Fibroblast of skin of scalp (primary cell): ENCODE measurements around the gene CFAP46.
"Not testable (repeated sequence)": the region's sequence is repeated elsewhere in the genome, so short reads cannot be mapped to it uniquely, and the experiment has no call there.

ENCODE experiments used
- DNase-seq: peaks from one replicate; pipeline ENCODE4 v3.0.0-alpha.2; 2013

Gene CFAP46

DNA sequence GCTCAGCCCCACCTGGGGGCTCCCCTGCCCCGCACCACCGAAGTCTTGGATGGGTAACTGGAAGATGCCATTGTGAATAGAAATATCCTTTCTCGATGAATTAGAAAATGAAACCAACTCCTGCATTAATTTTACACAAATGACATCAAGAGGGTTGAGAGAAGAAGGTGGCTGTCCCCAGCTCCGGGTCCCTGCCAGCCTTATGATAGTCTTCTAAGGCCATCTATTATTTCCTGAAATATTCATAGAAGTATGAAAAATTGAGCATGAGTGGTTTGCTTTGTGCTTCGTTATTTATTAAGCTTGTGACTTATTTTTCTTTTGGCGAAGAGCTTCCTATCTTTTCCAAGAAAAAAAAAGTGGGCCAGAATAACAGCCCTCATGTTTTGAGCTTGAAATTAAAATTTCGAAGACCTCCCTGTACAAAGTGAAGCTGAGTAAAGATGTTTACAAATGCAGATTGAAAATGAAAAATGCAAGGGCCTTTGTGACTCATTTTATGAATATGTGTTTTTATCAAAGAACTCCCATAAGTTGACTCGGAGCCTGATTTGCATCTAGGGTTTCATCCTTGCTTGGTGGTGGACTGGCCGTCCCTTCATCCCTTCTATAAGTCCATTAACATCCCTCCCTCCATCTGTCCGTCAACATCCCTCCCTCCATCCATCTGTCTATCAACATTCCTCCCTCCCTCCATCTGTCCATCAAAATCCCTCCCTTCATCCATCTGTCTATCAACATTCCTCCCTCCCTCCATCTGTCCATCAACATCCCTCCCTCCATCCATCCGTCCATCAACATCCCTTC lies 20.5 kb upstream of the CFAP46 start:
- peak; percentile 22 for DNase-seq

GRCh38 chr10:132961787-132962622 lies 19.6 kb upstream of the CFAP46 start:
- DNase-seq, result peak; percentile 78

DNA sequence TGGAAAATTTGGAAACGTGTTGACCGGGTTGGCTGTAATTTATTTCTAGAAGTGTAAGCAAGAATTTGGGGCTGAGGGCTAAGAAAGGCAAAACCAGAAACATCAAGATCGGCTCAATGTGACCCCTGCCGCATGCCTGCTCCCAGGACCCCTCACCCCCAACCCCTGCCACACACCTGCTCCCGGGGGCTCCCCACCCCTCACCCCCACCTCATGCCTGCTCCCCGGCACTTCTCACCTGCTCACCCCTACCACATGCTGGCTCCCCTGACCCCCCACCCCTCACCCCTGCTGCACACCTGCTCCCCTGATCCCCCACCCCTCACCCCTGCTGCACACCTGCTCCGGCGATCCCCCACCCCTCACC lies 19.0 kb upstream of the CFAP46 start:
- DNase-seq, result no peak

- DNase-seq, result no peak
These were observed 18.5 kb upstream of the CFAP46 start for GRCh38 chr10:132960631-132961419.

GRCh38 chr10:132960071-132960472 lies 17.7 kb upstream of the CFAP46 start:
- DNase-seq, result no peak

DNA sequence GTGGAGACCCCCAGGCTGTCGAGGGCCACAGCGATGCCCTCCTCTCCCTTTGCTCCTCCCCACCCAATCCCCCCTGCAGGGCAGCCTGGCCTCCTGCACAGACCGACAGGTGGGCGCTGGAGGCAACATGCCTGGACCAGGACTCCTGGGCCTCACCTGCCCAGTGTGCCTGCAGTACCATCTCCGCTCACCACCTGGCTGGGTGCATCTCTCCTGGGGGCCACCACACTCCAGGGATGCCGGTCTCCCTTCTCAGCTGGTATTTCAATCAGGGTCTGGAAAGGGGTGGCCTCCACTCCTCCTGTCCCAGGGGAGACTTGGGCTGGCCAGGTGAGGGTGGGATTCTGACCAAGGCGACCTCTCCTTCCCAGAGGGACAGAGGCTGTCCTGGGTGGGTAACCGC lies 17.2 kb upstream of the CFAP46 start:
- DNase-seq, result no peak

GRCh38 chr10:132958883-132959558 lies 16.7 kb upstream of the CFAP46 start:
- no peak for DNase-seq

DNA sequence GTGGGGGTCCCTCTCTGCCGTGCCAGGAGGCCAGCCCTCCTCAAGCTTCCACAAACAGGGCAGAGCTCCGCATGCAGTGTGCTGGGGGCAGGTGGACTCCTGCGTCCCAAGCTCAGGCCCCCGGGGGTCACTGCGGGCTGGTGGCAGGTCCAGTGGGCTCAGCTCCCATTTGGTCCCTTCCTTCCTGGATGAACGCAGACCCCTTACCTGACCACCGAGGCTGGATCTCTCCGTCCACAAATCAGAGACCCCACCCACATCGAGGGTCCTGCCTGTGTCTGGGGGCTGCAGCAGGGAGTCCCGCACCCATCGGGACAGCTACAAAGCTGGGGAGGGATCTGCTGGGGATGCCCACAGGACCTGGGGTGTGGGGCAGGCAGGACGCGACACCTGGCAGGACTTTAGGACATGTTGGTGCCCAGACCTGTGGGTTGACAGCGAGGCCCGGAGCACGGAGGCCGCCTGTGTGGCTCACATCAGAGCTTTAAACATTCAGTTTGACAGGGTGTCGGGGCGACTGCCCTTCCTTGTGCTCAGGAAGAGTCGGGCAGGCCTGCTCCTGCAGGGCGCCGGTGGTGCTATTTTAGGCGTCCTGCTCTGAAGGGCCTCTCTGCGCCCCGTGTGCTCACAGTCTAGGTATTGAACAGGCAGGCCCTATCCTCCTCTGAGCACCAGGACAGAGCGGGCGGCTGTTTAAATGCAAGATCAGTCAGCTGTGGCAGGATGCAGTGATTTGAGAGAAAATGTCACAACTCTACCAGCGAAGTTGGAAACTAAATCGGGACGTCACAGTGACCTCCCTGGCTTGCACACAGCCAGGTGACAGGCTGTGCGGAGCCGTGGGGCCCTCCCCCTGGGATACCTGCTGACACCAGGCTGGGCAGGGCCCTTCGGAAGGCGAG lies 15.9 kb upstream of the CFAP46 start:
- DNase-seq, result no peak

- DNase-seq, result no peak
These were observed 14.8 kb upstream of the CFAP46 start for GRCh38 chr10:132957131-132957530.

- not testable (repeated sequence) for DNase-seq
These were observed 13.9 kb upstream of the CFAP46 start for GRCh38 chr10:132956259-132956658.

- no peak for DNase-seq
These were observed 13.1 kb upstream of the CFAP46 start for GRCh38 chr10:132955479-132955878.

DNA sequence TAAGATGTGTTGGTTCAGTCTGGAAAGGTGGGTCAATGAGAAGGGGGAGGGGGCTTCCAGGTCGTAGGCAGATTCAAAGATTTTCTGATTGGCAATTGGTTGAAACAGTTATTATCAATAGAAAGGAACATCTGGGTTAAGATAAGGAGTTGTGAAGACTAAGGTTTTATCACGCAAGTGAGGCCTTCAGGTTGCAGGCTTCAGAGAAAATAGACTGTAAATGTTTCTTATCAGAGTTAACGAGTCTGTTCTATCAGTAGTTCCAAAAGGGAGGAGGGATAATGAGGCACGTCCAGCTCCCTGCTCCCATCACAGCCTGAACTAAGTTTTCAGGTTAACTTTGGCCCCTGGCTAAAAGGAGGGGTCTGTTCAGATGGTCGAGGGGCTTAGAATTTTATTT lies 11.1 kb upstream of the CFAP46 start:
- DNase-seq, result no peak

- DNase-seq, result no peak
These were observed 9.6 kb upstream of the CFAP46 start for GRCh38 chr10:132951926-132952325.

GRCh38 chr10:132948351-132948750 lies 6.0 kb upstream of the CFAP46 start:
- DNase-seq, result no peak

DNA sequence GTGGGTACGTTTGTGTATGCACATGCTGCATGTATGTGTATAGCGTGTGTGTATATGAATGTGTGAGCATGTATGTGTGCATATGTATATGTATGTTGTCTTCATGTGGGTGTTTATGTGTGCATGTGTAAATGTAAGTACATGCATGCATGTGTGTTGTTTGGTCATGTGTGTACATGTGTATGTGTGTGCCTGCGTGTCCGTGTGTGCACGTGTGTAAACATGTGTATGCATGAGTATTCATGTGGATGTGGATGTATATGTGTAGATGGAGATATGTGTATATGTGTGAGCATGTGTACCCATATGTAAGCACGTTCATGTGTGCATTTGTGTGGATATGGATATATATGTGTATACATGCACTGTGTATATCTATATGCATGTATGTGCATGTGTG lies 5.5 kb upstream of the CFAP46 start:
- no peak for DNase-seq

GRCh38 chr10:132946806-132947546 lies 4.6 kb upstream of the CFAP46 start:
- no peak for DNase-seq

- no peak for DNase-seq
These were observed 3.9 kb upstream of the CFAP46 start for GRCh38 chr10:132946311-132946710.

DNA sequence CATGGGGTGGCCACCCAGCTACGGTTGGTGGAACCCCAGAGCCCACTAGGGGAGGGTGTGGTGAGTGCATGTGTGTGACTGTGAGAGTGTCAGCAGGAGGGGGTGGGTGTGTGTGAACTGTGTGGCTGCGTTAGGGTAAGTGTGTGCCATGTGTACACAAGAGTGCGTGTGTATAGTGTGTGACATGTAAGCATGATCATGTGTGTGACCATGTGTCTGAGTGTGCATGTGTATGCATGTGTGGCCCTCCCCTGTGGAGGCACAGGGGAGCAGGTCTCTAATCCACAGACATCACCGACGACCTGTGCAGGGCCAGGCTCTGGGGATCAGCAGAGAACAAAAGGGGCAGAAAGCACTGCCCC lies 3.5 kb upstream of the CFAP46 start:
- no peak for DNase-seq

- no peak for DNase-seq
These were observed 2.9 kb upstream of the CFAP46 start for GRCh38 chr10:132945125-132945893.

DNA sequence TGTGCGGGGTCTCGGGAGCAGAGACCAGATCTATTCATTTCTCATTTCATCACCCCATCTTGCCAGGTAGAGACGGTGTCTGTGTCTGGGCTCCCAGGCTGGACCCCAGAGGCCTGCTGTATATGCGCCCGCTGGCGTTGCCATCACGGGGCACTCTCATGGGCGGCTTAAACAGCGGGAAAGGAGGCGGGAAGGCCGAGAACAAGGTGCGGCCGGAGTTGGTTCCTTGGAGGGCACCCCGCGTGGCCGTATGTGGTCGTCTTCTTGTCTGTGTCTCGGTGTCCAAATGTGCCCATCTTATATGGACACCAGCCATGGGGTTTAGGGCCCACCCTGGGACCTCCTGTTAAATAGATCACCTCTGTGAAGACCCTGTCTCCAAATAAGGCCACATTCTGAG lies 2.1 kb upstream of the CFAP46 start:
- no peak for DNase-seq
